OCI-LY7 (cell line): ENCODE results near the gene MAEL. TPM values are rescaled to one million over a fixed set of nuclear protein-coding genes. Genes with fewer than 3 reads are reported as not detected.

Experiments used
- BruUV-seq: library from RNA; stranded (reverse); fragments of 400-500 nt; replicated peaks from 2 replicates; lab custom pipeline; 2021; lab: Mats Ljungman, UMichigan
- CTCF ChIA-PET: fragments of 300-600 bp; sonication (Branson Sonifier 250); formaldehyde crosslinking; loops from one replicate; lab custom pipeline; 2022; ENCODE audit warnings: antibody characterized with exemption; ENCODE audit not compliant: unreplicated experiment; lab: Charles Lee
- POLR2A ChIA-PET: fragments of 300-600 bp; sonication (Branson Sonifier 250); formaldehyde crosslinking; loops from one replicate; lab custom pipeline; 2022; ENCODE audit warnings: antibody characterized with exemption; lab: Charles Lee
- DNase-seq: peaks from one replicate; pipeline ENCODE4 v3.0.0-alpha.2; 2015; ENCODE audit warnings: low spot score
- H2AFZ ChIP-seq: fragments of 200-600 bp; sonication (generic), shearing (Covaris generic); 2 replicates; pipeline ENCODE4 v1.6.1; 2014; ENCODE audit warnings: mild to moderate bottlenecking, antibody characterized with exemption, low read length, moderate library complexity
- H3K27ac ChIP-seq: fragments of 200-600 bp; sonication (generic); 2 replicates; pipeline ENCODE4 v1.5.1; 2014; ENCODE audit warnings: mixed run types, low read depth, mild to moderate bottlenecking, moderate library complexity, low read length, inconsistent platforms; ENCODE audit not compliant: poor library complexity, severe bottlenecking
- H3K36me3 ChIP-seq: fragments of 200-600 bp; sonication (generic); 2 replicates; pipeline ENCODE4 v1.6.1; 2014; ENCODE audit warnings: mild to moderate bottlenecking, antibody characterized with exemption, low read length, moderate library complexity, mixed read lengths; ENCODE audit not compliant: insufficient read depth
- H3K4me1 ChIP-seq: fragments of 200-600 bp; sonication (generic); 2 replicates; pipeline ENCODE4 v1.5.1; 2014; ENCODE audit warnings: mild to moderate bottlenecking, low read length; ENCODE audit not compliant: insufficient read depth, poor library complexity, severe bottlenecking
- H3K4me2 ChIP-seq: fragments of 200-600 bp; sonication (generic); 2 replicates; pipeline ENCODE4 v1.6.1; 2014; ENCODE audit warnings: mild to moderate bottlenecking, low read length
- H3K4me3 ChIP-seq: fragments of 200-600 bp; sonication (generic); 2 replicates; pipeline ENCODE4 v1.5.1; 2014; ENCODE audit warnings: mild to moderate bottlenecking, low read depth, low read length; ENCODE audit not compliant: poor library complexity, severe bottlenecking
- H3K79me2 ChIP-seq: fragments of 200-600 bp; sonication (generic); 2 replicates; pipeline ENCODE4 v1.6.1; 2016; ENCODE audit warnings: low read depth, mild to moderate bottlenecking, low read length, moderate library complexity, mixed read lengths; ENCODE audit not compliant: insufficient read depth
- H3K9me2 ChIP-seq: fragments of 200-600 bp; sonication (generic); 2 replicates; pipeline ENCODE4 v1.6.1; 2016; ENCODE audit warnings: mild to moderate bottlenecking, low read length, mixed read lengths; ENCODE audit not compliant: insufficient read depth
- H3K9me3 ChIP-seq: fragments of 200-600 bp; sonication (generic); 2 replicates; pipeline ENCODE4 v1.6.1; 2014; ENCODE audit warnings: mild to moderate bottlenecking, mixed run types, low read length, mixed read lengths
- H4K20me1 ChIP-seq: fragments of 200-600 bp; sonication (generic); 2 replicates; pipeline ENCODE4 v1.6.1; 2014; ENCODE audit warnings: mild to moderate bottlenecking, antibody characterized with exemption, low read length, moderate library complexity, mixed read lengths; ENCODE audit not compliant: insufficient read depth
- CTCF ChIP-seq: fragments of 200-600 bp; sonication (generic); conservative IDR thresholded peaks from 2 replicates; pipeline ENCODE4 v1.5.1; 2014; ENCODE audit warnings: mild to moderate bottlenecking, antibody characterized with exemption, low read length, moderate library complexity, mixed read lengths
- EZH2phosphoT487 ChIP-seq: fragments of 200-600 bp; sonication (generic); IDR thresholded peaks from 2 replicates; pipeline ENCODE4 v1.6.1; 2018; ENCODE audit warnings: low read depth, borderline replicate concordance, mild to moderate bottlenecking, mixed run types, antibody characterized with exemption, low read length, moderate library complexity, mixed read lengths
- intact Hi-C: fragments of 100-400 bp; cut with micrococcal nuclease; formaldehyde crosslinking; loops from one replicate; pipeline ENCODE4 v1.10.0; 2022; ENCODE audit not compliant: unreplicated experiment
- total RNA-seq, 2 experiments: library from RNA; depleted of rRNA in 1 of 2; stranded (reverse); fragments of >200 nt in 1 of 2; shearing (Covaris generic) in 1 of 2; gene quantifications; 2 replicates each; pipeline ENCODE4 v1.2.3, GENCODE V29; 2014 to 2022

MAEL gene
- total RNA-seq, 2 experiments from 2014 or later: not detected

- no TSS peak for BruUV-seq
- POLR2A ChIA-PET: interaction anchor here (0.6 to 0.9 kb wide), 2 partner anchors 12 to 13 kb away, joined by 3 read pairs; no protein-coding TSS in a partner anchor
- no peaks in the 10 kb centered on the region for H3K9me2 ChIP-seq
- no peak overlapping the region for H2AFZ ChIP-seq
- H4K20me1 ChIP-seq: no peaks in the 10 kb centered on the region
- no peaks in the 10 kb centered on the region for H3K9me3 ChIP-seq
- H3K4me2 ChIP-seq: no peak overlapping the region
- CTCF ChIA-PET: no interaction called here
- no peak for DNase-seq
- H3K4me1 ChIP-seq: no peaks in the 10 kb centered on the region
- TF ChIP-seq CTCF: no peak
- no peak for TF ChIP-seq EZH2phosphoT487
- H3K36me3 ChIP-seq: no peaks in the 10 kb centered on the region
- H3K79me2 ChIP-seq: no peaks in the 10 kb centered on the region
- intact Hi-C loops: no loop called here
- no peak overlapping the region for H3K4me3 ChIP-seq
- no peak overlapping the region for H3K27ac ChIP-seq
Observed at GRCh38 chr1:166944186-166944967, 44.7 kb upstream of the MAEL start.

- no peaks in the 10 kb centered on the region for H4K20me1 ChIP-seq
- ChIA-PET CTCF (no interaction called here), POLR2A (no interaction called here)
- H3K36me3 ChIP-seq: no peaks in the 10 kb centered on the region
- H3K79me2 ChIP-seq: no peaks in the 10 kb centered on the region
- H3K27ac ChIP-seq: no peak overlapping the region
- no peaks in the 10 kb centered on the region for H3K9me3 ChIP-seq
- no peak overlapping the region for H3K4me2 ChIP-seq
- H3K4me3 ChIP-seq: no peak overlapping the region
- no peaks in the 10 kb centered on the region for H3K4me1 ChIP-seq
- TF ChIP-seq CTCF (no peak), EZH2phosphoT487 (no peak)
- no TSS peak for BruUV-seq
- H3K9me2 ChIP-seq: no peaks in the 10 kb centered on the region
- DNase-seq: no peak
- intact Hi-C loops: no loop called here
- H2AFZ ChIP-seq: no peak overlapping the region
Observed at GRCh38 chr1:166947398-166948043, 41.6 kb upstream of the MAEL start.
